ENCODE measurements around the gene TRPV4.
A peak's percentile ranks its signal among the peaks of the same experiment; 100 is the strongest.

TRPV4 gene

DNA sequence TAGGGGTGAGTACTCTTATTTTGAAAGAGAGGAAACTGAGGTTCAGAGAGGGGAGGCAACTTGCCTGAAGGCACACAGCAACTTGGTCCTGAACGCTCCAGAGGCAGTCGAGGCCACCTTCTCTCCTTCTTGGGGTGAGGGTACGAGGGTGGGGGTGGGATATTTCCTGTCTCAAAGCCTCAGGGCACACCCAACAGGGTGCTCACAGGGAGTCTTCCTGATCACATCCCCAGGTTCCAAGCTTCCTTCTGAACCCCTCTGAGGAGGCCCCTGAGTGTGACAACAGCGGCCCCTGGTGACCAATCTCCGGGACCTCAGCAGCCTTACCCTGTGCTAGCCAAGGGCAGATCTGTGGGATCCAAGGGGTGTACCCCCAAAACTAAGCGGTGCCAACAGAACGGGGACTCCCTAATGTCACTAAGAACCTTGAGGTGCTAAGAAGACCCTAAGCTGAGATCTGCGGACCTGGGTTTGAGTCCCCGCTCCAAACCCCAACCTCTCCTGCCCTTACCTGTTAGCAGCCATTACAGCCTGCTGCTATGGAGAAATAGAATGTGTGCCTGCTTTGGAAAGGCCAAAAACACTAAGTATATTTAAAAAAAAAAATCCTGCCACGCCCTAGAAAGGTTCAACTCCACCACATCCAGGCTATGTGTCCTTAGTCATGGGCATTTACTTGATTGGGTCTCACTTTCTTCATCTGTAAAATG lies 57.9 kb downstream of the TRPV4 start:
- peak; percentile 39 for DNase-seq

DNA sequence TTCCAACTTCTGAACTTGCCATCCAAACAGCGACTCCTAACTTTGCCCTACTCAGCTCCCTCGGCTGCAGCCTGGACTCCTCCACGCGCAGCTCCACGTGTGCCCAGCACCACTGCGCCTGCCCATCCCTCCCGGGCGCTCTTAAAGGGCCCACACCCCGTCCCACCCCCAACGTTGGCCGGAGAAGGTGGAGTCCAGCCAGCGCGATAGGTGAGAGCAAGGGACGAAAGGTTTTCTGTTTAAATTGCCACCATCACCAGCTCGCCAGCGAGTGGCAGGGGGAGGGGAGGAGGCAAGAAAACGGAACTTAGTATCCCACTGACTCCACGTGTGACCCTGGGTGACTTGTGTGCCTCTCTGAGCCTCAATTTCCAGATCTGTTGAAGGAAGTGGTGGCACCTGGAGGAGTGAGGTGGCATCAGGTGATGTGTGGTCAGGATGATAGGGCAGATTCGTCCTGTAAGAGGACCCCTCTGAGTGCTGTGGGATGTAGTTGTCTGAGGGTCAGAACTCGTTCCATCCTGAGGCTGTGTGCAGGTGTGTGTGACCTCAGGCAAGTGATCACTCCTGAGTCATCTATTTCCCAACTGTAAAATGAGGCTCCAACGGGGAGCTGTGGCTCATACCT lies 59.7 kb downstream of the TRPV4 start:
- no peak for DNase-seq

DNA sequence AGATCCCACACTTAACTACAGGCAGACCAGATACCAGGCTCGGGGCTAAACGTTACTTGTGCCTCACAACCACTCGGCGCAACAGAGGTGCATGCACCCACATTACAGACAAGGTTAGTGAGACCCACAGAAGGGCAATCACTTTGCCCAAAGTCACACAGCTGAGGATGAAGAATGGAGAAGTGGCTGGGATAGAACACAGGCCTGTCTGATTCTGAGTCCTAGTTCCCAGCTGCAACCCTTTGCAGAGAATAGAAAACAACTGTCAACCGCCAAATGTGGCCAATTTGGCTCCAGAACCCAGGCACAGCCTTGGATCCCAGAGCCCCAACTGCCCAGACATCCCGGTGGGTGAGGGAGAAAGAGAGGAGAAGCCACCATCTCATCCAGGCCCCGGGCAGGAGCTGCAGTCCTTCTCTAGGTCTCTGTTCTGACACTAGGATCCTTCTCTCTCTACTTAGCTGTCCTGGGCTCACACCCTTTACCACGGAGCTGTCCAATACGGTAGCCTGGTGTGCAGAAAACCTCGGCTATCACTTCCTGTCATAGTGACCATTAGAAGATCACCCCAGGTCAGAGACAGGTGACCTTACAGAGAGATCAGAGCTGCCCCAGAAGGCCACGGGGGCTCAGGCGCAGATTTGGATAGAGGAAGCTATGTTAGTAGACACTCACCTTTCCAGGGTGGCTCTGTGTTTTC lies 60.4 kb downstream of the TRPV4 start:
- DNase-seq, result no peak

- no peak for DNase-seq
Observed at GRCh38 chr12:109771746-109772621, 61.2 kb downstream of the TRPV4 start.

GRCh38 chr12:109770861-109771670 lies 62.1 kb downstream of the TRPV4 start:
- no peak for DNase-seq

- DNase-seq, result no peak
Observed at GRCh38 chr12:109770104-109770860, 62.9 kb downstream of the TRPV4 start.

DNA sequence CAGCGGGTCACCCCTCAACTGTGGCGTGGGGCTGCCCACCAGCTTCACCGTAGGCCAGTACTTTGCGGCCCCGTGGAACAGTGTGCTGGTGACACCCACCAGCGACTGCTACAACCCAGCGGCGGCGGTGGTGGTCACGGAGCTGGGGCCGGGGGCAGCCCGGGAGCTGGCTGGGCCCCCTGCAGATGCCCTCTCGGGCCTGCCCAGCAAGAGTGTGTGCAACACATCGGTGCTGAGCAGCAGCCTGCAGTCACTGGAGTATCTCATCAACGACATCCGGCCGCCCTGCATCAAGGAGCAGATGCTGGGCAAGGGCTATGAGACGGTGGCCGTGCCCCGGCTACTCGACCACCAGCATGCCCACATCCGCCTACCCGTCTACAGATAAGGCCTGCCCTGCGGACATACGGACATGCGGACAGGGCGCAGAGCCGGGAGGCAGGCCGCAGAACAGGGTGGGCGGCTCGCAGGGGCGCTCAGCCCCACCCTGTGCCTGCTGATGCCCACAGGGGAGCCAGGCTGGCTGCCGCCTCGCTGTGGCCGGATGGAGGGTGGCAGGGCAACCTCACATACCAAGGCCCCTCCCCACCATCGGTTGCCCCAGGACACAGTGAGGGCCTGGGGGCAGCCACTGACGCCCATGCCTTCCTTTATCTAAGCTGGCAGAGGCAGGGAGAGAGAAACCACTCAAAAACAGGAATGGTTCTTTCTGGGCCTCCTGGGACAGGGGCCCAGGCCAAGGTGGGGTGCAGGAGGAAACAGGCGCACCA lies 64.1 kb downstream of the TRPV4 start:
- no peak for DNase-seq

DNA sequence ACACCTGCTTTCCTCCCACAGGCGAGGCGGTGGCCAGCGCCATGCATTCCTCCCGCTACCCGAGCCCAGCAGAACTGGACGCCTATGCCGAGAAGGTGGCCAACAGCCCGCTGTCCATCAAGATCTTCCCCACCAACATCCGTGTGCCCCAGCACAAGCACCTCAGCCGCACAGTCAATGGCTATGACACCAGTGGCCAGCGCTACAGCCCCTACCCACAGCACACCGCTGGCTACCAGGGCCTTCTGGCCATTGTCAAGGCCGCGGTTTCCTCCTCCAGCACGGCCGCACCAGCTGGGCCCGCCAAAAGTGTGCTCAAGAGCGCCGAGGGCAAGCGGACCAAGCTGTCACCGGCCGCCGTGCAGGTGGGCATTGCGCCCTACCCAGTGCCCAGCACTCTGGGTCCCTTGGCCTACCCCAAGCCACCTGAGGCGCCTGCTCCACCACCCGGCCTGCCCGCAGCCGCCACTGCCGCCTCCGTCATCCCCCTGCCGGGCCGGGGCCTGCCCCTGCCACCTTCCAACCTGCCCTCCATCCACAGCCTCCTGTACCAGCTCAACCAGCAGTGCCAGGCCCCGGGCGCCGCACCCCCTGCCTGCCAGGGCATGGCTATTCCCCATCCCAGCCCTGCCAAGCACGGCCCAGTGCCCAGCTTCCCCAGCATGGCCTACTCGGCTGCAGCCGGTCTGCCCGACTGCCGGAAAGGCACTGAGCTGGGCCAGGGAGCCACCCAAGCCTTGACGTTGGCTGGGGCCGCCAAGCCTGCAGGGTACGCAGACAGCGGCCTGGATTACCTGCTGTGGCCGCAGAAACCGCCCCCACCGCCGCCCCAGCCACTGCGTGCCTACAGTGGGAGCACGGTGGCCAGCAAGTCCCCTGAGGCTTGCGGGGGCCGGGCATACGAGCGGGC lies 65.0 kb downstream of the TRPV4 start:
- no peak for DNase-seq

DNA sequence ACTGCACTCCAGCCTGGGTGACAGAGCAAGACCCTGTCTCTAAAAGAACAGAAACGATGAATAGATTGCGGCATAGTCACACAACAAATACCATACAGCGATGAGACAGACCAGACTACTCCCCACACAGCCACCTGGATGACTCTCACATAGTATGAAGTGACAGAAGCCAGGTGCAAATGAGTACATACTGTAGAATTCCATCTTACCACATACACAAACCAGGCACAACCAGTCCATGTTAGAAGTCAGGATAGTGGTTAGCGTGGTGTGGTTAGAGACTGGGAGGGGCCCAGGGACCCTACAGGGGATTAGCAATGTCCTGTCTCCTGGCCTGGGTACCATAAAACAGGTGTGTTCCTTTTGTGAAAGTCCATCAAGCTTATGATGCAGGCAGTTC lies 65.7 kb downstream of the TRPV4 start:
- no peak for DNase-seq

GRCh38 chr12:109766251-109766778 lies 66.9 kb downstream of the TRPV4 start:
- DNase-seq, result no peak

GRCh38 chr12:109765446-109765810 lies 67.8 kb downstream of the TRPV4 start:
- DNase-seq, result no peak

- no peak for DNase-seq
Observed at GRCh38 chr12:109764776-109765445, 68.3 kb downstream of the TRPV4 start.

DNA sequence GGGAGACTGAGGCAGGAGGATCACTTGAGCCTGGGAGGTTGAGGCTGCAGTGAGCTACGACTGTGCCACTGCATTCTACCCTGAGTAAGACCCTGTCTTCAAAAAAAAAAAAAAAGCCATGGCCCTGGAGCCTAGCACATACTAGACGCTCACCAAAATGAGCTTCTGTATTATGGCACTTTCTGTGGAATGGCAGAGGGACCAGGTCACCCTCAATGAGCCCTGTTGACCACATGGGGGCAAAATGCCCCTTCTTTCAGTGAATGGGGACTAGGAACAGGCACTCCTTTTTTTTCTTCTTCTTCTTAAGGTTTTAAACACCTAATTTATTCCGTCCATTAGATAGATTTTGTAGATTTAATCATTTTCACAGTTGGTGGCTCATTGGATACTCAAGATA lies 69.1 kb downstream of the TRPV4 start:
- no peak for DNase-seq

GRCh38 chr12:109763201-109763841 lies 69.9 kb downstream of the TRPV4 start:
- no peak for DNase-seq

DNA sequence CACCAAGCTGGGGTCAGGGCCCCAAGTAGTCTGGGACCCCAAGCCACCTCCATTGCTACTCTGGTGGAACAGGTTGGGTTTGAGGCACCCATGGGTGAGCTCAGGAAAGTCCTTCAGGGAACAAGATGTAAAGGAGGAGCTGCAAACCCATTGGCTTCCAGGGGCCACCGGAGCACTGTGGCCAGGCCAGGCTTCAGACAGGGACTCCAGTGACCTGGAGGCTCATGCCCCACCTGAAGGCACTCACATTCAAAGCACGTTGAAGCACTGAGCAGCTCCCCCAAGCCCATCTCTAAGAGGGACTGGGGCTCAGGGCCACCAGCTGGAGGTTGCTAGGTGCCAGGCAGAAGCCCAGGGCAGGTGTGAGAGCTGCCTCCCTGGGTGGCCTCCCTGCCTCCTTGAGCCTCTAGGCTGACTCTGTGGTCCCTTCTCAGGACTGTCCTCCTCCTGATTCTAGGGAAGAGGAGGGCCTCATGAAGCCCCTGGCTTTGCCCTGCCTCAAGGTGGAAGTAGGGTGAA lies 70.5 kb downstream of the TRPV4 start:
- no peak for DNase-seq

DNA sequence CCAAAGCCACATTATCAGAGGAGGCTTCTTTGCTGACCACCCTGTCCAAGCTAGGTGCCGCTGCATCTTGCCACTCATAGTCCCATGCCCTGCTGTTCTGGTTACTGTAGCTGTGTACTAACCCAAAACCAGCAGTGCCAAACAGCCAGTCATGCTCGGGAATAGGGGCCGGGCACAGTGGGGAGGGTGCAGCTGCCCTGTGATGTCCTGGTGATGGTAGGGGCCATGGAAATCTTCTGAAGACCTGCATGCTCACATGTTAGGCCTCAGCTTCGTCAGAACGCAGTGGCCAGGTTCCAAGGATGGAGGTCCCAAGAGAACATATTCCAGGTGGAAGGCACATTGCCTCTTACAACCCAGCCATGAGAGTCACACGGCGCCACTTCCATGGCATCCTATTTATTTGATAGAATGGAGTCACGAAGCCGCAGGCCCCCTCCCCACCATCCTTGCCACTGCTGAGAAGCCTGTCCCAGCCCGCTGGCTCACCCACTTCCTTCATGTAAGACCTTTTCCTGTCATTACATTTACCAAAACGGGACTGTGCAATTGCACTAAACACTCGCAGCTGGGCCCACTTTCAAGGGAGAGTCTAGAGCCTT lies 71.0 kb downstream of the TRPV4 start:
- no peak for DNase-seq

Data from NCI-H1105 treated with DMSO at 0.1 percent for 48 hours (cell line).